Smooth muscle cell (in vitro differentiated cells): ENCODE results near the gene FOXP1. TPM values are rescaled to one million over a fixed set of nuclear protein-coding genes. Genes with fewer than 3 reads are reported as not detected.

Experiments used
- DNase-seq: peaks from one replicate; lab custom pipeline; 2025; ENCODE audit not compliant: unreplicated experiment; lab: John Stamatoyannopoulos, UW
- H2AFZ ChIP-seq: fragments of 200-600 bp; sonication (generic); 2 replicates; pipeline ENCODE4 v1.6.0; 2016; ENCODE audit warnings: antibody characterized with exemption, low read depth, mild to moderate bottlenecking
- H3F3A ChIP-seq: fragments of 200-600 bp; sonication (generic); 2 replicates; pipeline ENCODE4 v1.6.0; 2017; ENCODE audit warnings: antibody characterized with exemption, low read depth
- H3K27ac ChIP-seq: fragments of 200-600 bp; sonication (generic); 2 replicates; pipeline ENCODE4 v1.5.1; 2016; ENCODE audit warnings: low read depth, mild to moderate bottlenecking
- H3K27me3 ChIP-seq: fragments of 200-600 bp; sonication (generic); 2 replicates; pipeline ENCODE4 v1.6.1; 2016; ENCODE audit warnings: low read depth, mild to moderate bottlenecking
- H3K36me3 ChIP-seq: fragments of 200-600 bp; sonication (generic); 2 replicates; pipeline ENCODE4 v1.5.1; 2016; ENCODE audit warnings: low read depth
- H3K4me1 ChIP-seq: fragments of 200-600 bp; sonication (generic); 2 replicates; pipeline ENCODE4 v1.5.1; 2016; ENCODE audit warnings: low read depth
- H3K4me2 ChIP-seq: fragments of 200-600 bp; sonication (generic); 2 replicates; pipeline ENCODE4 v1.6.0; 2016; ENCODE audit warnings: mild to moderate bottlenecking
- H3K4me3 ChIP-seq: fragments of 200-600 bp; sonication (generic); 2 replicates; pipeline ENCODE4 v1.5.1; 2016; ENCODE audit warnings: mild to moderate bottlenecking
- H3K79me2 ChIP-seq: fragments of 200-600 bp; sonication (generic); 2 replicates; pipeline ENCODE4 v1.6.0; 2016; ENCODE audit warnings: low read depth, mild to moderate bottlenecking
- H3K9ac ChIP-seq: fragments of 200-600 bp; sonication (generic); 2 replicates; pipeline ENCODE4 v1.6.0; 2016; ENCODE audit warnings: low read depth
- H3K9me3 ChIP-seq: fragments of 200-600 bp; sonication (generic); replicated peaks from 2 replicates; pipeline ENCODE4 v1.5.1; 2016; ENCODE audit warnings: low read depth
- H4K20me1 ChIP-seq: fragments of 200-600 bp; sonication (generic); 2 replicates; pipeline ENCODE4 v1.6.0; 2016; ENCODE audit warnings: low read depth
- CTCF ChIP-seq: fragments of 200-600 bp; sonication (generic); IDR thresholded peaks from 2 replicates; pipeline ENCODE4 v1.5.1; 2017; ENCODE audit warnings: borderline replicate concordance, mild to moderate bottlenecking, antibody characterized with exemption; ENCODE audit not compliant: insufficient read depth, poor library complexity, severe bottlenecking
- WGBS: methylation state at CpG from one replicate; pipeline ENCODE4 v1.1.7; 2016; ENCODE audit warnings: low lambda C conversion rate; 5-methylcytosine and 5-hydroxymethylcytosine counted together
- polyA plus RNA-seq: library from polyadenylated mRNA; unstranded; fragments of >200 nt; fragmentation: Nextera tagmentation; extraction: Ambion mirVana; gene quantifications from 2 replicates; pipeline ENCODE4 v1.2.1, GENCODE V29; 2016
- total RNA-seq: library from RNA; depleted of rRNA; stranded (reverse); fragments of >200 nt; gene quantifications from 2 replicates; pipeline ENCODE4 v1.2.3, GENCODE V29; 2014

FOXP1 gene
- total and polyA plus RNA-seq, 2 experiments from 2014 or later = 40.9 to 68.0 TPM

GRCh38 chr3:71575433-71575832, 8.1 kb downstream of the FOXP1 start:
- no peaks in the 10 kb centered on the region for H3F3A ChIP-seq
- H2AFZ ChIP-seq = no peak overlapping the region
- H3K9ac ChIP-seq = no peak overlapping the region
- no peak for TF ChIP-seq CTCF
- no peak overlapping the region for H3K4me3 ChIP-seq
- no peak overlapping the region for H3K4me2 ChIP-seq
- H3K27ac ChIP-seq = no peak overlapping the region
- DNase-seq = no peak
- no peaks in the 10 kb centered on the region for H3K27me3 ChIP-seq
- peaks cover 25% of the 10 kb centered on the region for H3K4me1 ChIP-seq
- H3K9me3 ChIP-seq = no peaks in the 10 kb centered on the region
- H3K36me3 ChIP-seq = peaks cover 3% of the 10 kb centered on the region
- no peaks in the 10 kb centered on the region for H4K20me1 ChIP-seq
- peaks cover 93% of the 10 kb centered on the region for H3K79me2 ChIP-seq
- WGBS = 98% methylated on average over 2 of the region's 2 CpGs

GRCh38 chr3:71573181-71573580, 10.3 kb downstream of the FOXP1 start:
- no peak overlapping the region for H3K4me3 ChIP-seq
- H3K9me3 ChIP-seq = no peaks in the 10 kb centered on the region
- no peak for DNase-seq
- no peak overlapping the region for H3K27ac ChIP-seq
- H3F3A ChIP-seq = no peaks in the 10 kb centered on the region
- H3K27me3 ChIP-seq = no peaks in the 10 kb centered on the region
- TF ChIP-seq CTCF = no peak
- peaks cover 83% of the 10 kb centered on the region for H3K79me2 ChIP-seq
- no peak overlapping the region for H2AFZ ChIP-seq
- H3K4me1 ChIP-seq = peaks cover 8% of the 10 kb centered on the region
- H3K4me2 ChIP-seq = no peak overlapping the region
- H4K20me1 ChIP-seq = no peaks in the 10 kb centered on the region
- H3K9ac ChIP-seq = no peak overlapping the region
- peaks cover 3% of the 10 kb centered on the region for H3K36me3 ChIP-seq
- WGBS = 80% methylated on average over 5 of the region's 5 CpGs

GRCh38 chr3:71570546-71570945, 13.0 kb downstream of the FOXP1 start:
- H3K27ac ChIP-seq = no peak overlapping the region
- peaks cover 64% of the 10 kb centered on the region for H3K79me2 ChIP-seq
- H4K20me1 ChIP-seq = no peaks in the 10 kb centered on the region
- H3K36me3 ChIP-seq = peaks cover 3% of the 10 kb centered on the region
- WGBS = 98% methylated on average over 3 of the region's 3 CpGs
- H2AFZ ChIP-seq = no peak overlapping the region
- no peak for DNase-seq
- H3K9ac ChIP-seq = no peak overlapping the region
- H3K4me1 ChIP-seq = peaks cover 7% of the 10 kb centered on the region
- H3F3A ChIP-seq = no peaks in the 10 kb centered on the region
- H3K27me3 ChIP-seq = no peaks in the 10 kb centered on the region
- no peak overlapping the region for H3K4me3 ChIP-seq
- H3K9me3 ChIP-seq = no peaks in the 10 kb centered on the region
- no peak for TF ChIP-seq CTCF
- no peak overlapping the region for H3K4me2 ChIP-seq

- no peak for TF ChIP-seq CTCF
- no peak overlapping the region for H3K4me2 ChIP-seq
- H3K27ac ChIP-seq = no peak overlapping the region
- peaks cover 3% of the 10 kb centered on the region for H3K36me3 ChIP-seq
- no peak for DNase-seq
- H2AFZ ChIP-seq = no peak overlapping the region
- H3K27me3 ChIP-seq = no peaks in the 10 kb centered on the region
- peaks cover 49% of the 10 kb centered on the region for H3K79me2 ChIP-seq
- peaks cover 5% of the 10 kb centered on the region for H3K4me1 ChIP-seq
- no peak overlapping the region for H3K4me3 ChIP-seq
- no peaks in the 10 kb centered on the region for H3F3A ChIP-seq
- H3K9ac ChIP-seq = no peak overlapping the region
- no peaks in the 10 kb centered on the region for H3K9me3 ChIP-seq
- H4K20me1 ChIP-seq = no peaks in the 10 kb centered on the region
Measured at GRCh38 chr3:71568207-71568606, 15.3 kb downstream of the FOXP1 start.
